GM19397 (cell line): ENCODE data around the gene FAM193B.

Experiments
- ATAC-seq: cut with Tn5 transposase; IDR thresholded peaks from one replicate; pipeline ENCODE4 v1.9.1; 2021; ENCODE audit warnings: mild to moderate bottlenecking, moderate library complexity; ENCODE audit not compliant: unreplicated experiment

FAM193B gene

DNA sequence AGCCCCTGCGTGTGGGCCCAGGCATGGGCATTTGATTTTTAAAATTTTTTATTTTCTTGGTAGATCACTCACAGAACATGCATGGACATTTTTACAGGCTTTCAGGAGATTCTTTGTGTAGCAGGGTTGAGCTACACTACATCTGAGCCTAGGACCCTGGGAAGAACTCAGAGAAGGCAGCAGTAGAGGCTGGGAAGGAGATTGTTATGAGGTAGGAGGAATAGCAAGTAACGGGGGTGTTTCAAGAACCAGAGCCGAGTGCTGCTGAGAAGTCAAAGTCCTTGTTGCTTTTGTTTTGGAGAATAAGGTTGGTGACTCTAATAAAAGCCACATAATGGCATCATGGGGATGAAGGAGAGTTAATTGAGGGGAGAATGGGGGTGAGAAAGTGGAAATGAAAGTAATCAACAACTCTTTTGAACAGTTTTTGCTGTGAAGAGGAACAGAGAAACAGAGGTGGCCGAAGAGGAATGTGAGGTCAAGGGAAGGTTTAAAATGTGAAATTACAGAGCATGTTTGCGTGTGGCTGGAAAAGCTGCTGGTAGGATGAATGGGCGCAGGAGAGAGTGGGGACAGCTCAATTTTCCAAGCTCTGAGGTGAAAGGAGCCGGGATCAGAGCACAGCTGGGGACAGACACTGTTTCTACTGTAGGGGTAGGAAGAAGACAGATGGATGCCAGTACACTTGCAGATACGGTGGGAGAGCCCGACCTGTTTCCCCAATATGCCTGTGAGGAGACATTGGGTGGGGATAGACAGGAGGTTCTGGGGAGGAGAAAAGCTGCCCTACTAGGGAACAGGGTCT is 52.3 kb downstream of the FAM193B start:
- ATAC-seq = no peak

DNA sequence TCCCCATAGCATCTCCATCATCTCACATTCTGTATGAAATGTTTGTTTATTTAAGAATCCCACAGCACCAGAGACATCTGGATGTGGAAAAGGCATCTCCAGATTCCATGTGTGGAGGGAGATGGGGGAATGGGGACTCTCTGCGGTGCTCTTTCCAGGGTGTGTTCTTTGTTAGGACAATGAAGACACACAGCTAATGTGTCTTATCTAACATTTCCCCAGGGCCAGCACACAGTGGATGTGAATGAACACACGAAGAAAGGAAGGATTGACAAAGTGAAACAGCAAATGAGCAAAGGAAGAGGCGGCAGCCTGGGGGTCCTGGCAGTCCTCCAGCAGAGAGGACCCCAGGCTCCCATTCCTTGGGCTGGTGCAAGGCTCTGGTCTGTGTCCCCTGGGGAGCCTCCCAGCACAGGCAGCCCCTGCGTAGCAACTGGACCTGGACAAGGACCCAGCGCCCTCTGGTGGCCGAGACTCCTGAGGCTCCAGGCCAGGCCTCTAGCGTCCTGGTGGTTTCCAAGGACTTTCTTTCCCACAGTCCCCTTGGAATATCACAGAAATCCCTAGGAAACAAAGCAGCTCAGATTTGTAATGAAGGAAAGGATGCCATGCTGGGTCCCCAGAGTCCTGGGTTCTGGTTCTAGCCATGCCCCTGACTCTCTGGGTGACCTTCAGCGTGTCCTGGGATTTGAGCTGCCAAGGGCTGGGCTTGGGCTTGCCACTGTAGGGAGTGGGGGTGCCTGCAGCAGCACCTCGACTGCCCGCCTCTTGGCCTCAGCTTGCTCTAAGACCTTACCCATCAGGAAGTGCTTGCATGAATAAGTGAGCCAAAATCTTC is 53.5 kb downstream of the FAM193B start:
- ATAC-seq = no peak

DNA sequence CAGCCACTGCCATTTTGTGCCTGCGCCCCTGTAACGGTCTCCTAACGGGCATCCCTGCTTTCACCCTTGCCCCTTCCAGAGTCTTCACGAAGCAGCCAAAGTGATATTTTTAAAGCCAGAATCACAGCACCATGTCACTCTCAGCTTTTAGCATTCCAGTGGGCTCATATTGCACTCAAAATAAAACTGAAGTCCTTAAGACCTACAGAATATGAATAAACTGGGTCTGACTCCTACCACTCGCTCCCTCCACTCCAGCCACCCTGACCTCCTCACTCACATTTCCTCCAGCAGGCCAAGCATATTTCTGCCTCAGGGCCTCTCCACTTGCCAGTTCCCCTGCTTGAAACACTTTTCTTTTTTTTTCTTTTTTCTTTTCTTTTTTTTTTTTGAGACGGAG is 54.5 kb downstream of the FAM193B start:
- ATAC-seq = no peak

DNA sequence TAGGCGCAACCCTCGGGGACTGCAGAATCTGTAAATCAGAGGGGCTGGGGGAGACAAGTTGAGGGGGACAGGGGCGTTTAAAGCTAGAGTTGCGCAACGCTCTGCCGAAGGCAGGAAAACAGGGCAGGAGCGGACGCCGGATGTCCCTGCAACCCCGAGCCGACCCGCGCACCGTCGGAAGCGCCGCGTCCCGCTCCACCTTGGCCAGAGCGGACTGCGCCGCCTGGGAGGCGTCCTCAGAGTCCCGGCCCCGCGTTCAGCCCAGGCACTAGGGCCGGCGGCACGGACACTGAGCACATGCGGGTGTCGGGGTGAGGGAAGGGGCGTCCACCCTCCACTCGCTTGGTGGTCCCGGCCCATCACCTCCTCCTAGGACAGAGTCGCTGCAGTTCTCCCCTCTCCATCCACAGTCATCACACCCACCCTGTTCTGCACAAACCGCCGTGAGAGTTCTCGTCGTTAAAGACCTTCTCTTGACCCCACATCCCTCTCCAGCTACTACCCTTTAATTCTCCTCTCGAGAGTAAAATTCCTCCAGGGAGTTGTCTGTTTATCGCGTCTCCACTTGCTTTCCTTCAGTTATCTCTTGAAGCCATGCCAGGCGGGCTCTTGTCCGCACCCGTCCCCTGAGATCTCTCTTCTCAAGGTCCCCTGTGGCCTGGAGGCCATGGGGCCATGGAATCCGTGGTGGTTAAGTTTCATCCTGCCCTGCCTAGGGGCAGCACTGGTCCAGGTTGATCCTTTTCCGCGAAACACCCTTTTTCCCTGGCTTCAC is 56.2 kb downstream of the FAM193B start:
- no peak for ATAC-seq

DNA sequence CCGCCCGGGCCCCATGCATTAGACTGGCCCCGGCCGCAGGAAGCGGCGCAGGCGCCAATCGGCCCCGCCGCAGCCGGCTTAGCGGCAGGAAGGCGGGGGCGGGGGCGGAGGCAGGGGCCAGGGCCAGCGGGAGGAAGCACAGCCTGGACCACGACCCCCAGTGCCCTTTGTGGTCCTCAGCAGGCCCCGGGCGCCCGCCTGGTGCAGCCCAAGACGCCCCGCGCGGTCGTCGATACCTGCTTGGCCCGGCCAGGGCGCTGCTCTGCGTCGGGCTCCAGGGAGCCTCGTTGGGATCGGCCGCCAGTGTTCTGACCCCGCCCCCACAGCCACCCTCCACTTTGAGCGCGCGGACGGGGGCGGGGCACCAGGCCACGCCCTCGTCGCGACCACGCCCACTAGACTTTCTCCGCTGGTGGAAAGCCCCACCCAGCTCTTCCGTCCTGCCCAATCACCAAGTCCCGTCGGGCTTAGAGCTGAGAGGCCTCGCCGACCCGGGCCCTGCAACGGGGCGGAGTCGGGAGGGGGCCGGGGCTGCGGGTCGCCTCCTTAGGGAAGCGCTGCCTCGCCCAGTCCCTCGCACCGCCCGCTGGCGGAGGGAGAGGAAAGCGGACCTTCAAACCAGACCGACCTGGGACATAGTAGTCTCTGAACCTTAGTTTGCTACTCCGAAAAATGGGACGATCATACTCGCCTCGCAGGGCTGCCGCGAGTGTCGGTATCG is 56.9 kb downstream of the FAM193B start, which contains the start of gene PDLIM7:
Gene PDLIM7 (minus strand): TSS at position 313 of the 721 bp plus-strand sequence. CDS start 1,092 bp downstream, outside the sequence.
- ATAC-seq = peak; percentile 81

DNA sequence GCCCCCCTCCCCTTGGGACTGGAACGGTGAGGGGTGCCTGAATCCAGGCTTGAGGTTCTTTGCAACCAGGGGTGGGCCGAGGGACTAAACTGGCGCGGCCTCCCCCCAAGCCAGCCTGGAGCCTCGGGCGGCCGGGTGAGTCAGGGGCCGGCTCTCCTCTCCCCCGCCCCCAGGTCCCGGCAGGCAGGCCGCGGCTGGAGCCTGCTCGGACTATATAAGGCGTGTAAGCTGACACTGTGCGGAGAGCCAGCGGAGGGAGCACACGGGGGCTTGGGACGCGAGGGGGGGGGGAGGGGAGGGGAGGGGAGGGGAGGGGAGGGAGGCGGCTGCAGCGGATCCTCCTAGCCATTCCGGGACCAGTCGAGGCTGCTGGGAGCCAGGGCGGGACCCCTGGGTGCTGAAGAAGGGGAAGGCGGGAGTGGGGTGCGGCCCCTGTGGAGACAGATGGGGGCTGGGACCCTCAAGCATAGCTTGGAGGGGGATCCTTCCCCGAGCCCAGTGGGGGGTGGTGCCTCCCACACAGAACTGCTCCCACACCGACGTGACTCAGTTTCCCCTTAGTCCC is 57.6 kb downstream of the FAM193B start:
- ATAC-seq = no peak

DNA sequence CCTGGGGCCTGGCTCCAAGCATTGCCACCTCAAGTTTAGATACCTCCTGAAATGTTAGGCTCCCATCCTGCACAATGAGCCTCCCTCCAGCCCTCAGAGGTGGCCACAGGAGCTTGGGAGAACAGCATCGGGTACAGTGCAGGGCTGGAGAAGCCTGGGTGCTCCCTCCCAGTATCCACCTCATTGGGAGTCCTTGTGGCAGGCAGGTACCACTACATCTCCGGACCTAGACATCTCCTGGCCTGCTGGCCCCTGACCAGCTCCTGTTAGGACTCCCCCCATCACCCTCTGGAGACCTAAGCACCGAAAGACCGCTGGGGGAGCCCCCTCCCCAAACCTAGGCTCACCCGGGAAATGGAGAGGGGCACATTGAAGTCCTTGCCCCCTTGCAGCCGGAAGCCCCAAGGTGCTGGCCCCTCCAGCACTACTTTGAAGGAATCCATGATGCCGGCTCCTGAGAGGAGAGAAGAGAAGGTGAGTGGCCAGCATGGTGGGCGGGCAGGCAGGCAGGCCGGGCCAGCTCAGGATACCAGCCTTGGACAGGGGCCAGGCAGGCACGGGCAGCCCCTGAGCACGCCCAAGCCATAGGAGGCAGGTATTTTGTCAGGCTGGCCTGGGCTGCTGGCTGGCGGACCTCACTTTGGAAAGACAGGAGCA is 58.2 kb downstream of the FAM193B start:
- no peak for ATAC-seq

DNA sequence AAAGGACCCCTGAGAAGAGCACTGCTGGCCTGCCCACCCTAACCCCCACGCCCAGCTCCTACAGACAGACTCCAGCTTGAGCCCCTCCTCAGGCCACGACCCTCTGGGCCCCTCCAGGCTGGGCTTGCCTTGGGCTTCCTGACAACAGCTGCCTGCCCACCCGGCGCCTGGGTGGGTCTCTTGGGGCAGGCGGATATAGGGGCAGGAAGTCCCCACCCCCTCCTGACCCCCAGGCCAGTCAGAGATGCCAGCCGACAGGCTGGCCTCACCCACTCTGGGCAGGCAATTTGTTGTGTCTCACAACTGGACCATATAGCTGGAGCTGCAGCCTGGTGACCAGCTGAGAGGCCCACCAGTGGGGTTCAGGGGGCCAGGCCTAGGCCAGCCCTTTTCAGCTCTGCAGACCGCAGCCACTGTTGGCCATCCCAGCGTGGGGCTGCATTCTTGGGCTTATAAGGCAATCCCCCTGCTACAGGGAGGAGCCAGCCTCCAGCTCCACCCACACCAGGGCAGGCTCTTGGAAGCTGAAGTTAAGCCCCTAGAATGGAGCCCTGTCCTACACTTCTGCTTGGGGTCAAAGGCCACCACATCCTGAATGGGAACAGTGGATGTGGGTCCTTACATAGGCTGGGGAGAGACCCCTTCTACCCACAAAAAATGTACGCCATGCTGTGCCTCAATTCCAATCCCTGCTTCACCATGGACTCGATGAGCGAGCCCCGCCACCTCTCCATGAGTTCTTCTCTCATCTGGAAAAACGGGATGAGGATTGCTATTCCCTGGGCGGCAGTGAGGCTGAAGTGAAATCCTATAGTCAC is 58.9 kb downstream of the FAM193B start:
- no peak for ATAC-seq

DNA sequence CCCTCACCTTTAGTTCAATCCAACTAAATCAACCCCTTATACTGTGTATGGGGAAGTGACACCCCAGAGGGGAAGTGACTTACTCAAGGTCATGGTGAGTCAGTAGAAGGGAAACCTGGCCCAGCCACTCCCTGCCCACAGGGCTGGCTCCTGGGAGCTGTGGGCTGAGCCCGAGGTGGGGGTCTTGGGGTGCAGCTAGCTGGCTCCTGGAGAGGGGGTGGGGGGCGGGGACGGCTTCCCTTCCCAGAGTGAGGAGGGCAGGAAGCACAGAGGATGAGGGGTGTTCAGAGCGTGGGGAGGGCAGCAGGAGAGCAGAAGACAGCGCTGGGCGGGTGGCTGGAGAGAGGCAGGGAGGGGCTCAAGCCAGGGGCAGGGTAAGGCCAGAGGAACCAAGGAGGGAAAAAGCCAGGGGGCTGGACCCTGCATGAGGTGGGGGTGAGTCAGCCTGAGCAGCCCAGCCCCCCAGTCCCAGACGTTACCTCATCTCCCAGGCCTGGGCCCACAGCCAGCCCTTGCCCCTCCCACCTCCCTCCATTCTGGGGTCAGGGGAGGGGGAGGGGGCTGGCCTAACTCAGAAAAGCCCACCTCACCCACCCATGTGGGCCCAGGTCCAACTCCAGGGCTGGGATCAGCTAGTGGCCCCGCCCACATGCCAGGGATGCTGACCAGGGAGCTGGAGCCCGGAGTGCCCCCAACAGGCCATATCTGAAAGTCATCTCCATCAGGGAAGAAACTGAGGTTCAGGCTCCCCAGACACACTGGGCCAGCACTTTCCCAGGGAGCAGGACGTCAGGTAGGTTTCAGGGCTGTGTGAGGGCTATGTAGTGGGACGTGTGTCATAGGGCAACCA is 59.8 kb downstream of the FAM193B start:
- ATAC-seq = no peak

DNA sequence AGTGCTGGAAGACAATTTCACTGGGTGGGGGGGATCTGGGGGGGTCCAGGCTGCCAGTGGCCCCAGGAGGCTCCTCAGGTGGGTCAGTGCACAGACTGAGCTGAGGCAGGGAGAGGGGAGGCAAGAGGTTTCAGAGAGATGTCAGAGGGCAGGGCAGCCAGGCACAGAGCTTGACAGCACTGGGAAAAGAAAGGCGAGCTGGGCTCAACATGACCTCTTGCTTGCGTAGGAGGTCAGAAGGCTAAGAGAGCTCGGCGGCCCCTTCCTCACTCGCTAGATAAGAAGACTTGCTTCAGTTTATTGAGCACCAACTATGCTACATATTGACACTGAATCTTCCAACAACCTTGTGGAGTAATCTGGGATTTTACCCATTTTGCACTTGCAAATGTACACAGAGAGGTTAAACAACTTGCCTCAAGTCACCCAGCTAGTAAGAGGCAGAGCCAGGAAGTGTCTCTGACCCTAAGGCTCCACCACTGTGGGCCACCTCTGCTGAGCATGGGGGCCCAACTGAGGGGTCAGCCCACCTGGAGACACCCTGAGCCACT is 60.5 kb downstream of the FAM193B start:
- ATAC-seq = no peak

DNA sequence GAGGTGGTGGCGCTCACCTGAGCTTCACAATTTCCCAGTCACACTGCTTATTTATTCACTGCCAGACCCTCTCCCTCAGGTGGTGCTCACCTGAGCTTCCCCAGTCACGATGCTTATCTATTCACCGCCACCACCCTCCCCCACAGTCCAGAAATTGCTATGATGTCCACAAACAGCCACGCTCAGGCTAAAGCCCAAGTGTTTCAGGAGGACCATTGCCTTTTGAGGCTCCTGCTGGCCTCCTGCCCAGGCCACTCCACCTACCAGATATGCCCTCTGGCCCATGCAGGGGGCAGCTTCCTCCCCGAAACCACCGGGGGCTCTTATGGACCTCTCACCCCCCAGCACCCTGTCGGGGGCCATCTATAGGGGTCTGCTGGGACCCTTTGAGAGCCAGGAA is 61.5 kb downstream of the FAM193B start:
- ATAC-seq = no peak

DNA sequence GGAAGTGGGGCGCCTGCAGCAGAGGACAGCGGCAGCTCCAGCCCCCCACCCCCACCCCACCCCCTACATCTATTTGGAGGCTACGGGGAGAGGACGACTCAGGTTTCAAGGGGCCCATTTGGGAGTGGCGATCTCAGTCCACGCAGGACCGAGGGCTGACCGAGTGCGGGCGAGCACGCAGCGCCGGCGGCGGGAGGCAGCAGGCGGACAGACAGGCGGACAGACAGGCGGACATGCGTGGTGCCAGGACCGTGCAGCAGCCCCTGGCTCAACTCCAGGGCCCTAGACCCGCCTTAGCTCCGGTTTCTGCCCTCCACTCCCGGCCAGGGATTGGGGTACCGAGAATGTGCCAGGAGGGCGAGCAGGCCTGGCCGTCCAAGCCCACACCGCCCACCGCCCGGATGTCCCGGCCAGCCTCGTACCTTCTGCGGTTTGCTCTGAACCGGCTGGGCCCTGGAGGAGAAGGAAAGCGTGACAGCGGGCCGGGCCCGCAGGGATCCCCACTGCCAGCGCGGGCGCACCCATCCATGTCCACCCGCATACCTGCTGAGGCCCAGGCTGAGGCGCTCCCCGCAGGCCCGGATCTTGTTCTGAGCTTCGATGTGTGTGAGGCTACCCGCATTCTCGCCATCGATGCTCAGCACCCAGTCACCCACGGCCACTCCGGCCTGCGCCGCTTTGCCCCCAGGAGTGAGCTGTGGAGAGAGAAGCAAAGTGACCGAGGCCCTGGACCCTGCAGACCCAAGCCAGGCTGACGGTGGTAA is 62.2 kb downstream of the FAM193B start:
- no peak for ATAC-seq

DNA sequence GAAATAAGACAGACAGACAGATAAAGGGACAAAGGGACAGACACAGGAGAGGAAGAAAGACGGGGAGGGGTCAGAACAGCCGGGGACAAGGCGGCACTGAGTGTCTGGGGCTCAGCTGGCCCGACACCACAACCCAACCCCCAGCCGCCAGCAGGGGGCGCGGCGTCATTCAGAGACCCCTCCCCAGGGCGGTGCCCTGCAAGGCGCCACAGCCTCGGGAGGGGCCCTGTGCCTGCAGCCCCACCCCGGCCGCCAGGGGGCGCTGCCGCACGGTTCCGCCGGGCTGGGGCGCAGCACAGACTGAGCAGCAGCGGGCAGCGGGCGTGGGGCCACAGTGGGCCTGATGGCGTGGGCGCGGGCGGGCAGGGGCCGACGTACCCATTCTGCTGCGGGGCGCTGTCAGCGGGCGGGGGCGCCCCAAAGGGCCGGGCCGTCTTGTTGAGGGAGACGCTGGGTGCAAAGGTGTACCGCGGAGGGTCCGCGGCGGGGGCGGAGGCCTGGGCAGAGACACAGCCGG is 62.9 kb downstream of the FAM193B start:
- no peak for ATAC-seq

DNA sequence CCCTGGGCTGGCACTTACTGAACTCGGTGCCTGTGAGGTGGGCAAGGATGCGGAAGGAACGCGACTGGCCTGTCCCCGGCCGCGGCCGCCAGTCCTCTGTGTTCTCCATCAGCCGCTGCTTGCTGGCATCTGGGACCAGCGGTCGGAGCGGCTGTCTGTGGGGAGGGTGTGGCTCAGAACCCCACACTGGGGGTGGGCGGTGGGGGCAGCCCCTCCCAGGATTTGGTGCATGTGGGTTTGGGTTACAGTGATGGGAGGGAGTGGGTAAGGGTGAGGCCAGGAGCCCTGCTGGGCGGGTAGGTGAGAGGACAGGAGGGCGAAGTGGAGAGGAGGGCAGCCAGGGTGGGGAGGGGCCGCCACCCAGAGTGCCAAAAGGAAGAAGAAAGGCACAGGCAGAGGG is 63.4 kb downstream of the FAM193B start:
- ATAC-seq = no peak

DNA sequence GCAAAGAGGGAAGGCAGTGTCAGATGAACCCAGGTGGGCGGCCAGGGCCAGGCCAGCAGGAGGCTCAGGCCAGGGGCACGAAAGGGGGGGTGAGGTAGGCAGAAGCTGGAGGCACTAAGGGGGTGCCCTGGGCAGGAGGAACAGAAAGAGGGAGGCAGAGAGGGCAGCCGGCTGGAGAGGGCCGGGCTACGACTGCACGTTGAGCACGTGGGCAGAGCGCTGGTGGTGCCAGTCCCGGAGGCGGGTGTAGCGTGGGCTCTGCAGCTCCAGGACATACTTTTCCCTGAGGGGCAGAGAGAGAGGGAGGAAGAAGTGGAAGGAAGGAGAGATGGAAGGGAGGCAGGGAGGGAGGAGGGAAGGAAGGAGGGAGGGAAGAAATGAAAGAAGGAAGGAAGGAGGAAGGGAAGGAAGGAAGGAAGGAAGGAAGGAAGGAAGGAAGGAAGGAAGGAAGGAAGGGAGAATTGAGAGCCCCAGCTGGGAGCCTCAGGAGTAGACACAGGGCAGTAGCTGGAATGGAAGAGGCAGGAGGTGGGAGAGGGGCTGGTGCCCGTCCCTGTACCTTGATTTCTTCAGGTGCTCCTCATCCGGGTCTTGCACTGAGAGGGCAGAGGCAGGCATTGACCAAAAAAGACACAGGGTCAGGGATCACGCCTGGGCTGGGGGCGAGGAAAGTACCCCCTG is 63.9 kb downstream of the FAM193B start:
- ATAC-seq = no peak

DNA sequence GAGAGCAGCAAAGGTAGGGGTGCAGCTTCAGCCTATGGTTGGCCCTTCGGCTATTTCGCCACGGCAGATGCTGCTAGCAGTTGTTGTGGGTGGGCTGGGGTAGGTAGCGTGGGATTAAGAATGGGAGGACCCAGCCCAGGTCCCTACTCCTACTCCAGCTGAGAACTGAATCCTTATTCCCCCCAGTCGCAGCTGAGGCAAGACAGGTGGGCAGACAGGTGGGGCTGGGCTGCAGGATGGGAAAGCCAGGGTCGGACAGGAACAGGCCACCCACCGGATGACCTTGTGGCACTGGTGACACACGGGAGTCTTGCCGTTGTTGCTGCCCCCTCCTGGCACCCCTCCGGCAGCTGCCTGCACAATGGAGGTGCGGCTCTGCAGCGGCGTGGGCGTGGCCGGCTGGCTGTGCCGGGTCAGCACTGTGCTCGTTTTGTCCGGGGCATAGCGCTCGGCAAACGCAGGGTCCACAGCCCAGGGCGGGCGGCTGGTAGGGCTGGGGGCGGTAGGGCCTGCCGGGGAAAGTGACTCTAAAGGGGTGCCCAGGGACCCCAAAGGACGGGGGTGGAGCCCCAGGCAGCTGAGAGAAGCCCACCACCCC is 65.1 kb downstream of the FAM193B start:
- no peak for ATAC-seq
